ENCODE results near the gene TMEM255B. TPM values are rescaled to one million over a fixed set of nuclear protein-coding genes. Genes with fewer than 3 reads are reported as not detected.

TMEM255B gene
- total and polyA plus RNA-seq, 4 donors, result 6.0 to 19.6 (median 14.8) TPM

- Histone ChIP-seq H3K4me1 (ENCODE audit: control insufficient read depth in 5 of 5, insufficient read depth in 5 of 5, low read length in 5 of 5) (peaks cover 0 to 5% (median 4%) of the 10 kb centered on the region in 5 donors), H3K4me3 (no peak overlapping the region), H3K27me3 (ENCODE audit: control insufficient read depth in 3 of 3, insufficient read depth in 3 of 3, low read length in 2 of 3) (no peaks in the 10 kb centered on the region), H3K9me3 (ENCODE audit: control insufficient read depth in 4 of 4, insufficient read depth in 3 of 4, low read length in 3 of 4) (peaks cover 0 to 15% (median 0%) of the 10 kb centered on the region in 4 donors), H3K9ac (ENCODE audit: insufficient read depth in 1 of 2, low read length in 2 of 2) (no peak overlapping the region), H3K27ac (ENCODE audit: low read depth in 1 of 2, low read length in 1 of 2) (no peak overlapping the region), H3K36me3 (ENCODE audit: control insufficient read depth in 4 of 4, insufficient read depth in 4 of 4, low read length in 4 of 4) (no peaks in the 10 kb centered on the region)
- no peak for DNase-seq
- 90 to 92% methylated on average over 11 of the region's 11 CpGs for WGBS, 2 donors
- ATAC-seq (ENCODE audit: insufficient read depth, low FRiP score), result no peak
- no peak for TF ChIP-seq CTCF (IDR thresholded peaks at IDR 0.05; ENCODE audit: control extremely low read depth, extremely low read depth)
Measured at GRCh38 chr13:113806104-113806471, 47.1 kb downstream of the TMEM255B start.

DNA sequence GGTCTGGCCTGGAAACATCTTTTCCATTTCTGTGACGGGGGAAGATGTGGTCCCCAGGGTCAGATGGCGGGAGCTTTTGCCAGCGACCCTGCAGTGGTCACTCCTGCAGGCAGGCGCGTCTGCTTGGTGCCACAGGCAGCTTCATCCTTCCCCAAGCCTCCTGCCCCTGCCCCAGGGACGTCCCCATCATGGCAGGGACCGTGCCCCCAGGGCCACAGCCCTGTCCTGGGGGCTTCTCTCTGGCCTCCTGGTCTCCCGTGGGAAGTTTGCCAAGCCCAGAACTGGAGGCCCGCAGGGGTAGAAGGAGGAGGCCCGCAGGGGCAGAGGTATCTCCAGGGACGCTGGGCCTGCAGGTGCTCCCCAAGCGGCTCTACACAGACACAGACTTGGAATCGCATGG is 47.5 kb downstream of the TMEM255B start:
- Histone ChIP-seq H3K4me3 (no peak overlapping the region), H3K4me1 (ENCODE audit: control insufficient read depth in 5 of 5, insufficient read depth in 5 of 5, low read length in 5 of 5) (peaks cover 0 to 5% (median 4%) of the 10 kb centered on the region in 5 donors), H3K9ac (ENCODE audit: insufficient read depth in 1 of 2, low read length in 2 of 2) (no peak overlapping the region), H3K9me3 (ENCODE audit: control insufficient read depth in 4 of 4, insufficient read depth in 3 of 4, low read length in 3 of 4) (peaks cover 0 to 15% (median 0%) of the 10 kb centered on the region in 4 donors), H3K27ac (ENCODE audit: low read depth in 1 of 2, low read length in 1 of 2) (no peak overlapping the region), H3K27me3 (ENCODE audit: control insufficient read depth in 3 of 3, insufficient read depth in 3 of 3, low read length in 2 of 3) (no peaks in the 10 kb centered on the region), H3K36me3 (ENCODE audit: control insufficient read depth in 4 of 4, insufficient read depth in 4 of 4, low read length in 4 of 4) (no peaks in the 10 kb centered on the region)
- ATAC-seq (ENCODE audit: insufficient read depth, low FRiP score), result no peak
- WGBS, 2 donors, result 91 to 94% methylated on average over 13 of the region's 13 CpGs
- TF ChIP-seq CTCF (IDR thresholded peaks at IDR 0.05; ENCODE audit: control extremely low read depth, extremely low read depth), result no peak
- DNase-seq, result no peak

DNA sequence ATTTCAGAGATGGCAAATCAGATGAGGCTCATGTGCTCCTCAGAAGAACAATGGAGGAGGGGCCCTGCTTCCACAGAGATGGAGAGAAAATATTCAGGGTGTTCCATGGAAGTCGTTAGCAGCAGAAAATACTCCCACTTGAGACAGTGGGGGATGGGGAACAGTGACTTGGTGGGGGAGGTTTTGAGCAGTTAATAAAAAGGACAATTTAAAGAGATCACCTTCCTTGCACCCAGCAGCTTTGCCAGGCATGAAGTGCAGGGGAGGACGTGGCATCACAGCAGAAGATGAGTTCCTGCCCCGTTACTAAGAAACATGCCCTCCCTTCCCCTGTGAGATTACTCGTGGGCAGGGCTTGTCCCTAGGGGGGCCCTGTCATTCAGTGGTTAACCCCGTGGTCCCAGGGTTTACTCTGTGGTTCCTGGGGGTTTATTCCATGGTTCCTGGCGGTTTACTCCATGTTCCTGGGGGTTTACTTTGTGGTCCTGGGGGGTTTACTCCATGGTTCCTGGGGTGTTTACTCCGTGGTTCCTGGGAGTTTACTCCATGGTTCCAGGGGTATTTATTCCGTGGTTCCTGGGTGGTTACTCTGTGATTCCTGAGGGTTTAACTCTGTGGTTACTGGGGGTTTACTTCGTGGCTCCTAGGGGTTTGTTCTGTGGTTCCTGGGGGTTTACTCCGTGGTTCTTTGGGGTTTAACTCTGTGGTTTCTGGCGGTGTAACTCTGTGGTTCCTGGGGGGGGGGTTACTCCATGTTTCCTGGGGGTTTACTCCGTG is 49.2 kb downstream of the TMEM255B start:
- DNase-seq (no peak), ATAC-seq (ENCODE audit: insufficient read depth, low FRiP score) (no peak)
- no peak overlapping the region for H3K27ac ChIP-seq (ENCODE audit: low read depth in 1 of 2, low read length in 1 of 2)
- H3K36me3 ChIP-seq (ENCODE audit: control insufficient read depth in 4 of 4, insufficient read depth in 4 of 4, low read length in 4 of 4), result no peaks in the 10 kb centered on the region
- 74 to 83% methylated on average over 12 of the region's 12 CpGs for WGBS, 2 donors
- H3K4me1 ChIP-seq (ENCODE audit: control insufficient read depth in 5 of 5, insufficient read depth in 5 of 5, low read length in 5 of 5), result peaks cover 0 to 3% (median 0%) of the 10 kb centered on the region in 5 donors
- no peak for TF ChIP-seq CTCF (IDR thresholded peaks at IDR 0.05; ENCODE audit: control extremely low read depth, extremely low read depth)
- H3K9me3 ChIP-seq (ENCODE audit: control insufficient read depth in 4 of 4, insufficient read depth in 3 of 4, low read length in 3 of 4), result peaks cover 0 to 15% (median 0%) of the 10 kb centered on the region in 4 donors
- no peak overlapping the region for H3K9ac ChIP-seq (ENCODE audit: insufficient read depth in 1 of 2, low read length in 2 of 2)
- H3K4me3 ChIP-seq, result no peak overlapping the region
- H3K27me3 ChIP-seq (ENCODE audit: control insufficient read depth in 3 of 3, insufficient read depth in 3 of 3, low read length in 2 of 3), result no peaks in the 10 kb centered on the region
